ENCODE data around the gene KCNJ14. TPM values are rescaled to one million over a fixed set of nuclear protein-coding genes. Genes with fewer than 3 reads are reported as not detected.

KCNJ14 gene
- total and polyA plus RNA-seq, 9 donors = 0.48 to 2.2 (median 1.4) TPM

DNA sequence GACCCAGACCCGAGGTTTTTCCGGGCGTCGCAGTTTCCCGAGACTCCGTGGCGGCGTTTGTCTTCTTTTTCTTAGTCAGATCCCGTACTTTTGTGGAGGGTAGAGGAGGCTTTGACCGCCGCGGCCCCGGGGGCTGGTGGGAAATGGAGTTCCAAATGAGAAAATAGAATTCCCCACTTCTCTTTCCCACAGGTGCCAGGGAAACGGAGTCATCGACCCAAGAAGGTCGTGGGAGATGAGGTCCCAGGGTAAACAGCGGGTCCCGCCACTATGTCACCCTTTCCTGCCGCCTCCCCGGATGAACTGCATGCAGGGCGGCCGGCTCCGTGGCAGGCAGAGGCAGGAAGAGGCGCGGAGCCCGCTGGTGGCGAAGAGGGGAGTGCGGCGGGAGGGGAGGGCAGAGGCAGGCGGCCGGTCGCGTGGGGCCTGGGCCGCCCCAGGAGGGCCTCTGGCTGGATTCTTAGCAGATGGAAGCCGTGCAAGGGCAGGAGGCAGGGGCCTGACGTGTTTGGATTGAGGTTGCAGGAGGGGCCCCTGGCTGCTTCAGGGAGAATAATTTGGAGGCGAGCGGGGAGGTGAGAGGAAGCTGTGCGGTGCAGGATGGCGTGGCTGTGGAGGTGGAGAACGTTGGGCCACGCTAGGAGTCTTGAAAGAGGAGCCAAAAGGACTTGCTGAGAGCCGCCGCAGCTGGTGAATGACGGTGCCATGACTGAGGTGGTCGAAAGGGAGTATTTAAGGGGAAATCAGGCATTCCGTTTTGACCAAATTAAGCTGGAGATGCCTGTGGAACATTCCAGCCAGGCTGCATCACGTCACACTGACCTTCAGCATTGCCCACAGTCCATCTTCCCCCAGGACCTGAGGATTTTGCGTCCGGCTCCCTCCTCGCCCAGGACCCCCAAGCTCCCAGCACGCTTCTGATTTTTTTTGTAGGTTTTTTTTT, 25.5 kb downstream of the KCNJ14 start:
- TF ChIP-seq, protein P1, sequence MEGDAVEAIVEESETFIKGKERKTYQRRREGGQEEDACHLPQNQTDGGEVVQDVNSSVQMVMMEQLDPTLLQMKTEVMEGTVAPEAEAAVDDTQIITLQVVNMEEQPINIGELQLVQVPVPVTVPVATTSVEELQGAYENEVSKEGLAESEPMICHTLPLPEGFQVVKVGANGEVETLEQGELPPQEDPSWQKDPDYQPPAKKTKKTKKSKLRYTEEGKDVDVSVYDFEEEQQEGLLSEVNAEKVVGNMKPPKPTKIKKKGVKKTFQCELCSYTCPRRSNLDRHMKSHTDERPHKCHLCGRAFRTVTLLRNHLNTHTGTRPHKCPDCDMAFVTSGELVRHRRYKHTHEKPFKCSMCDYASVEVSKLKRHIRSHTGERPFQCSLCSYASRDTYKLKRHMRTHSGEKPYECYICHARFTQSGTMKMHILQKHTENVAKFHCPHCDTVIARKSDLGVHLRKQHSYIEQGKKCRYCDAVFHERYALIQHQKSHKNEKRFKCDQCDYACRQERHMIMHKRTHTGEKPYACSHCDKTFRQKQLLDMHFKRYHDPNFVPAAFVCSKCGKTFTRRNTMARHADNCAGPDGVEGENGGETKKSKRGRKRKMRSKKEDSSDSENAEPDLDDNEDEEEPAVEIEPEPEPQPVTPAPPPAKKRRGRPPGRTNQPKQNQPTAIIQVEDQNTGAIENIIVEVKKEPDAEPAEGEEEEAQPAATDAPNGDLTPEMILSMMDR (IDR thresholded peaks at IDR 0.05) = no peak
- TF ChIP-seq EP300 (IDR thresholded peaks at IDR 0.05) = no peak

GRCh38 chr19:48481846-48482639, 26.7 kb downstream of the KCNJ14 start:
- Histone ChIP-seq H3K9me3 (no peaks in the 10 kb centered on the region), H3K4me1 (ENCODE audit: insufficient read depth) (peaks cover 9% of the 10 kb centered on the region), H3K27ac (peak overlapping the region in 1 of 2 donors; percentile 96), H3K36me3 (no peaks in the 10 kb centered on the region), H3K27me3 (no peaks in the 10 kb centered on the region), H3K4me3 (no peak overlapping the region)
- intact Hi-C loops (cut with DNase I) = loop anchor here in 1 of 4 donors (10.0 kb wide), 1 partner anchor 133 kb away; the partner anchor contains the start of genes FAM83E, RPL18 and SPHK2
- 44 to 52% (median 48%) methylated on average over 7 of the region's 7 CpGs for WGBS, 3 donors
- no peak for TF ChIP-seq EP300 (IDR thresholded peaks at IDR 0.05)
- DNase-seq = no peak

More for the DNA sequence above, 25.5 kb downstream of the KCNJ14 start:
- peak overlapping the region; percentile 57 for H3K4me3 ChIP-seq
- H3K27ac ChIP-seq = peak overlapping the region; percentile 86 to 96
- H3K4me1 ChIP-seq (ENCODE audit: insufficient read depth) = peaks cover 9% of the 10 kb centered on the region
- no peaks in the 10 kb centered on the region for H3K36me3 ChIP-seq
- WGBS, 3 donors = 2 to 6% (median 3%) methylated on average over 52 of the region's 52 CpGs
- peak; percentile 60 to 74 (median 64) for DNase-seq
- no peaks in the 10 kb centered on the region for H3K9me3 ChIP-seq
- intact Hi-C loops (cut with DNase I) = loop anchor here in 1 of 4 donors (10.0 kb wide), 1 partner anchor 134 kb away; the partner anchor contains the start of genes FAM83E, RPL18 and SPHK2
- no peaks in the 10 kb centered on the region for H3K27me3 ChIP-seq

DNA sequence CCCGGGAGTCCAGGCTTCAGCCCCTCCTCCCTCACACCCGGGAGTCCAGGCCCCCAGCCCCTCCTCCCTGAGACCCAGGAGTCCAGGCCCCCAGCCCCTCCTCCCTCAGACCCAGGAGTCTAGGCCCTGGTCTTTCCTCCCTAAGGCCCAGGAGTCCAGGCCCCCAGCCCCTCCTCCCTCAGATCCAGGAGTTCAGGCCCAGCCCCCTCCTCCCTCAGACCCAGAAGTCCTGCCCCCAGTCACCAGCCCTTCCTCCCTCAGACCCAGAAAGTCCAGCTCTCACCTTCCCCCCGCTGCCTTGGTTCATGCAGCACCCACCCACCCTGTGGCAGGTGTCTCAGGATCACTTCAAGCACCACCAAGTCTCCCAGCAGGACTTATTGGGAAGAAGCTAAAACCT, 27.9 kb downstream of the KCNJ14 start:
- Histone ChIP-seq H3K4me1 (ENCODE audit: insufficient read depth) (peaks cover 9% of the 10 kb centered on the region), H3K27ac (no peak overlapping the region), H3K36me3 (no peaks in the 10 kb centered on the region), H3K4me3 (no peak overlapping the region), H3K9me3 (no peaks in the 10 kb centered on the region), H3K27me3 (no peaks in the 10 kb centered on the region)
- 32 to 76% (median 58%) methylated on average over 1 to 3 of the region's 3 CpGs for whole genome bisulfite sequencing, 3 donors
- TF ChIP-seq, protein P1 (IDR thresholded peaks at IDR 0.05) = no peak
- TF ChIP-seq EP300 (IDR thresholded peaks at IDR 0.05) = no peak
- intact Hi-C loops (cut with DNase I) = loop anchor here in 1 of 4 donors (10.0 kb wide), 1 partner anchor 132 kb away; the partner anchor contains the start of genes FAM83E, RPL18 and SPHK2
- no peak for DNase-seq

- intact Hi-C loops (cut with DNase I) = loop anchor here in 1 of 4 donors (10.0 kb wide), 1 partner anchor 130 kb away; the partner anchor contains the start of genes FAM83E, RPL18 and SPHK2
- no peak for DNase-seq
- Histone ChIP-seq H3K27ac (no peak overlapping the region), H3K9me3 (no peaks in the 10 kb centered on the region), H3K4me1 (ENCODE audit: insufficient read depth) (peaks cover 9% of the 10 kb centered on the region), H3K27me3 (no peaks in the 10 kb centered on the region), H3K4me3 (no peak overlapping the region), H3K36me3 (no peaks in the 10 kb centered on the region)
- TF ChIP-seq, protein P1 (IDR thresholded peaks at IDR 0.05) = no peak
- TF ChIP-seq POLR2A (IDR thresholded peaks at IDR 0.05) (no peak), EP300 (IDR thresholded peaks at IDR 0.05) (no peak)
- 74 to 77% (median 75%) methylated on average over 16 of the region's 16 CpGs for WGBS, 3 donors
Observed at GRCh38 chr19:48484247-48484893, 29.0 kb downstream of the KCNJ14 start.
